Measurements from ENCODE around the gene LRIT3. TPM values are rescaled to one million over a fixed set of nuclear protein-coding genes. Genes with fewer than 3 reads are reported as not detected.

The LRIT3 gene
- total and polyA plus RNA-seq, 2 of the 4 experiments (the other 2 are of a cell fraction): 0.02 TPM; not detected in 1

- dilution Hi-C loops (cut with HindIII; ENCODE audit: low sequenced_read_pairs, unreplicated experiment): no loop called here
- ChIA-PET CTCF (interaction anchor here (0.9 to 1.3 kb wide), 2 partner anchors 124 to 399 kb away, joined by 3 read pairs; no protein-coding TSS in a partner anchor), POLR2A (ENCODE audit: unreplicated experiment) (no interaction called here)
- H3K9me3 ChIP-seq (ENCODE audit: control insufficient read depth, insufficient read depth, low read length): no peaks in the 10 kb centered on the region
- peaks cover 6% of the 10 kb centered on the region for H3K36me3 ChIP-seq (ENCODE audit: control insufficient read depth, insufficient read depth, low read length)
- H3K14ac ChIP-seq (replicated peaks; ENCODE audit: low read depth, low read length): no peak overlapping the region
- peak; percentile 81 for ATAC-seq (ENCODE audit: low read depth)
- no peak overlapping the region for H3K9ac ChIP-seq (ENCODE audit: low read depth, low read length)
- in situ Hi-C loops (cut with MboI; ENCODE audit: low sequenced_read_pairs): no loop called here
- no peak overlapping the region for H2BK15ac ChIP-seq (ENCODE audit: low read depth, low read length)
- no peak overlapping the region for H2AFZ ChIP-seq (replicated peaks; ENCODE audit: low read length, poor library complexity)
- no peak overlapping the region for H3K23ac ChIP-seq (ENCODE audit: low read depth, low read length)
- intact Hi-C loops (cut with micrococcal nuclease): loop anchor here (1.0 to 10.0 kb wide), 4 partner anchors 123 to 1002 kb away; partner anchors contain the start of gene CASP6
- no peak overlapping the region for H4K91ac ChIP-seq (ENCODE audit: insufficient read depth, low read depth, low read length)
- no peak overlapping the region for H3K4me2 ChIP-seq (ENCODE audit: low read depth, low read length)
- H3K4me1 ChIP-seq (ENCODE audit: control insufficient read depth, insufficient read depth, low read length): no peaks in the 10 kb centered on the region
- no peak overlapping the region for H3K27ac ChIP-seq (ENCODE audit: insufficient read depth, low read length)
- H3K56ac ChIP-seq (ENCODE audit: extremely low read depth, insufficient read depth, low read length): no peak overlapping the region
- no peak overlapping the region for H2AK9ac ChIP-seq (replicated peaks; ENCODE audit: low read depth, low read length, poor library complexity)
- no peak overlapping the region for H2AK5ac ChIP-seq (ENCODE audit: low read depth, low read length)
- H3K9me1 ChIP-seq (ENCODE audit: insufficient read depth, low read length): no peaks in the 10 kb centered on the region
- no peak overlapping the region for H3K4me3 ChIP-seq (ENCODE audit: insufficient read depth, low read depth, low read length)
- no peak overlapping the region for H2BK120ac ChIP-seq (ENCODE audit: low read depth, low read length)
- H3K79me1 ChIP-seq (ENCODE audit: low read depth in 1 of 2, low read length in 2 of 2): 0 out of 4 replicates have a peak, but pooled peaks cover 0 to 2% of the 10 kb centered on the region in 2 experiments
- BruUV-seq (replicated peaks): no TSS peak
- H4K5ac ChIP-seq (ENCODE audit: low read depth, low read length): no peak overlapping the region
- H3K4ac ChIP-seq (ENCODE audit: low read depth, low read length): no peak overlapping the region
- no peaks in the 10 kb centered on the region for H3K27me3 ChIP-seq (ENCODE audit: control insufficient read depth, insufficient read depth, low read length)
- H2BK20ac ChIP-seq (ENCODE audit: low read depth, low read length): no peak overlapping the region
- H3K18ac ChIP-seq (ENCODE audit: low read depth, low read length): no peak overlapping the region
- no peak overlapping the region for H2BK5ac ChIP-seq (ENCODE audit: low read depth, low read length, poor library complexity, severe bottlenecking)
- H4K8ac ChIP-seq (ENCODE audit: low read depth in 2 of 2, low read length in 2 of 2): no peak overlapping the region
- no peaks in the 10 kb centered on the region for H4K20me1 ChIP-seq (ENCODE audit: insufficient read depth, low read length)
- DNase-seq: peak; percentile 33
- TF ChIP-seq POLR2A (IDR thresholded peaks at IDR 0.05; ENCODE audit: low read depth, low read length) (no peak), SMC3 (IDR thresholded peaks at IDR 0.05; ENCODE audit: low read depth, low read length) (peak; percentile 55; the same call in 1 of the 2 replicates), RAD21 (IDR thresholded peaks at IDR 0.05; ENCODE audit: low read length) (peak; percentile 61), CTCF (conservative IDR thresholded peaks at IDR 0.05; ENCODE audit: low read depth, low read length) (peak; percentile 62), BHLHE40 (IDR thresholded peaks at IDR 0.05; ENCODE audit: low read depth, low read length) (no peak)
Observed at GRCh38 chr4:109826719-109827118, 21.2 kb upstream of the LRIT3 start.
